Right ventricle myocardium inferior (tissue), 1 donor: ENCODE measurements around the gene IVNS1ABP. TPM values are rescaled to one million over a fixed set of nuclear protein-coding genes. Genes with fewer than 3 reads are reported as not detected.
A peak's percentile ranks its signal among the peaks of the same experiment; 100 is the strongest.
"Not testable (repeated sequence)": the region's sequence is repeated elsewhere in the genome, so short reads cannot be mapped to it uniquely, and the experiment has no call there.

Source experiments
- ATAC-seq: fragments of 200-7000 bp; cut with Tn5 transposase; one replicate; pipeline ENCODE4 v1.9.1; 2020; ENCODE audit warnings: mild to moderate bottlenecking, moderate library complexity
- DNase-seq: peaks from one replicate; pipeline ENCODE4 v3.0.0; 2021; ENCODE audit errors: missing footprints
- intact Hi-C: fragments of 100-400 bp; cut with DNase I; formaldehyde crosslinking; loops from one replicate; pipeline ENCODE4 v1.11.0; 2022
- long read RNA-seq: library from polyadenylated mRNA; unstranded; transcript quantifications from one replicate; pipeline ENCODE4 v2.0.0, GENCODE V29; 2021
- total RNA-seq: library from RNA; stranded (reverse); fragmentation: NEBNext Ultra II Directional; extraction: Animal tissue kit (Norgen Biotek cat#: 25700); gene quantifications from one replicate; pipeline ENCODE4 v1.2.1, GENCODE V29; 2021
- donor health status: DM: no; HTN: yes; CAD: no; lungs with severe emphysema.

The IVNS1ABP gene
- total RNA-seq, result 59.0 TPM
- long read RNA-seq, full-length matches to known transcripts, result 45 of 50 reads
- long read RNA-seq, partial matches to known transcripts, result 0 of 50 reads
- long read RNA-seq, other reads (novel, unspliced or antisense), result 5 of 50 reads

GRCh38 chr1:185317034-185317885, at the start of gene IVNS1ABP:
IVNS1ABP (minus strand) TSS chr1:185317243; CDS start chr1:185309493, 7,750 bp downstream.
- DNase-seq (peak; percentile 97), ATAC-seq (peak; percentile 91)
- intact Hi-C loops, result loop anchor here (2.0 to 5.0 kb wide), 5 partner anchors 110 to 354 kb away; partner anchors contain the start of genes SWT1 and TRMT1L

GRCh38 chr1:185365951-185366350, 48.9 kb upstream of the IVNS1ABP start:
- ATAC-seq, result no peak
- intact Hi-C loops, result no loop called here
- DNase-seq, result no peak

- ATAC-seq, intact Hi-C loops, DNase-seq: not testable (repeated sequence)
These were observed 47.5 kb upstream of the IVNS1ABP start for GRCh38 chr1:185364528-185364927.

- intact Hi-C loops, result no loop called here
- no peak for DNase-seq
- ATAC-seq, result no peak
These were observed 46.2 kb upstream of the IVNS1ABP start for GRCh38 chr1:185363205-185363604.

GRCh38 chr1:185360714-185361113, 43.7 kb upstream of the IVNS1ABP start:
- no peak for ATAC-seq
- no peak for DNase-seq
- intact Hi-C loops, result no loop called here

GRCh38 chr1:185358957-185359356, 41.9 kb upstream of the IVNS1ABP start:
- intact Hi-C loops, result no loop called here
- peak; percentile 16 for ATAC-seq
- DNase-seq, result no peak

- intact Hi-C loops, result no loop called here
- ATAC-seq, result no peak
- DNase-seq, result no peak
These were observed 38.9 kb upstream of the IVNS1ABP start for GRCh38 chr1:185355947-185356346.

- no peak for ATAC-seq
- intact Hi-C loops, result no loop called here
- no peak for DNase-seq
These were observed 36.1 kb upstream of the IVNS1ABP start for GRCh38 chr1:185353124-185353523.

GRCh38 chr1:185351734-185352466, 34.9 kb upstream of the IVNS1ABP start:
- intact Hi-C loops, result no loop called here
- ATAC-seq, result no peak
- no peak for DNase-seq

- intact Hi-C loops, result no loop called here
- DNase-seq (no peak), ATAC-seq (no peak)
These were observed 33.0 kb upstream of the IVNS1ABP start for GRCh38 chr1:185350027-185350442.

- no peak for DNase-seq
- intact Hi-C loops, result no loop called here
- no peak for ATAC-seq
These were observed 32.5 kb upstream of the IVNS1ABP start for GRCh38 chr1:185349556-185349955.

GRCh38 chr1:185348985-185349384, 31.9 kb upstream of the IVNS1ABP start:
- intact Hi-C loops, result no loop called here
- ATAC-seq (no peak), DNase-seq (no peak)

GRCh38 chr1:185348296-185348695, 31.3 kb upstream of the IVNS1ABP start:
- DNase-seq, result no peak
- intact Hi-C loops, result no loop called here
- ATAC-seq, result no peak

GRCh38 chr1:185345913-185346720, 29.1 kb upstream of the IVNS1ABP start:
- peak; percentile 56 for ATAC-seq

GRCh38 chr1:185343306-185343705, 26.3 kb upstream of the IVNS1ABP start:
- DNase-seq (no peak), ATAC-seq (no peak)
- intact Hi-C loops, result no loop called here

More at GRCh38 chr1:185345913-185346720, 29.1 kb upstream of the IVNS1ABP start:
- intact Hi-C loops, result no loop called here
- no peak for DNase-seq

GRCh38 chr1:185342672-185343259, 25.7 kb upstream of the IVNS1ABP start:
- DNase-seq (no peak), ATAC-seq (no peak)
- intact Hi-C loops, result no loop called here

- DNase-seq (no peak), ATAC-seq (no peak)
- intact Hi-C loops, result no loop called here
These were observed 25.0 kb upstream of the IVNS1ABP start for GRCh38 chr1:185342017-185342416.

- no peak for ATAC-seq
- DNase-seq, result no peak
- intact Hi-C loops, result no loop called here
These were observed 24.2 kb upstream of the IVNS1ABP start for GRCh38 chr1:185341196-185341781.
